ENCODE data around the gene MOB3B.

The MOB3B gene

DNA sequence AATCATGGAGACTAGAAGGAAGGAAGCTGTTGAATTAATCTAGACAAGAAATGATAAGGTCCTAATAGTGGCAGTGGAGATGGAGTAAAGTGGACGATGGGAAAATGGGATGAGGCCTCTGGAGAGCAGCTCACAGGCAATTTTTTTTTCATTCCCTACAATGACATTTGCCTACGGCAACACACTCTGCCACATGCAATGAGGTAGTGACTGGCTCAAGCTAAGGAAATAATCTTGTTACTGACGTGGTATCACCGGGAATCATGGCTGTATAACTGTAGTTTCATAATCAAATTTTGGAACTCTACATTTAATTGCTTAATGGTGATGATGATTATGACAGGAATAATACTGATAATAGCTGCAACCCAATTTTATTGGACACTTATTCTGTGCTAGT lies 12.1 kb upstream of the MOB3B start:
- TF ChIP-seq, protein P1, sequence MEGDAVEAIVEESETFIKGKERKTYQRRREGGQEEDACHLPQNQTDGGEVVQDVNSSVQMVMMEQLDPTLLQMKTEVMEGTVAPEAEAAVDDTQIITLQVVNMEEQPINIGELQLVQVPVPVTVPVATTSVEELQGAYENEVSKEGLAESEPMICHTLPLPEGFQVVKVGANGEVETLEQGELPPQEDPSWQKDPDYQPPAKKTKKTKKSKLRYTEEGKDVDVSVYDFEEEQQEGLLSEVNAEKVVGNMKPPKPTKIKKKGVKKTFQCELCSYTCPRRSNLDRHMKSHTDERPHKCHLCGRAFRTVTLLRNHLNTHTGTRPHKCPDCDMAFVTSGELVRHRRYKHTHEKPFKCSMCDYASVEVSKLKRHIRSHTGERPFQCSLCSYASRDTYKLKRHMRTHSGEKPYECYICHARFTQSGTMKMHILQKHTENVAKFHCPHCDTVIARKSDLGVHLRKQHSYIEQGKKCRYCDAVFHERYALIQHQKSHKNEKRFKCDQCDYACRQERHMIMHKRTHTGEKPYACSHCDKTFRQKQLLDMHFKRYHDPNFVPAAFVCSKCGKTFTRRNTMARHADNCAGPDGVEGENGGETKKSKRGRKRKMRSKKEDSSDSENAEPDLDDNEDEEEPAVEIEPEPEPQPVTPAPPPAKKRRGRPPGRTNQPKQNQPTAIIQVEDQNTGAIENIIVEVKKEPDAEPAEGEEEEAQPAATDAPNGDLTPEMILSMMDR (IDR thresholded peaks at IDR 0.05; ENCODE audit: extremely low read depth, missing control alignments): no peak
- no peak for DNase-seq (ENCODE audit: low spot score)

DNA sequence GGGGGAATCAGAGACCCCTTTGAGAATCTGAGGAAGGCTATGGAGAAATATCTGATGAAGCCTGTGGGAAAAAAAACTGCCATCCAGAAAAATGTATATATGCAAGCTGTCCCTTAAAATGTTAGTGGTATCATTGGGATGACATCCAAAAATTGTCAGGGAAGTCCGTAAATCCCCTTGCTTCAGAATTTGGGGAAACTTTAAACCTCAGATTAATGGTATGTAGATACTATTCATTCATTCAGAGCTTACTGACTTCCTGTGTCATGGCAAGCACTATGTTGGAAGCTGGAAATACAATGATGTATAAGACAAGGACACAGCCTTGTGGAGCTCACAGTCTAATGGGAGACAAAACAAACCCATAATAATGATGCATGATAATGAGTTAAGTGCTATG lies 10.9 kb upstream of the MOB3B start:
- TF ChIP-seq, protein P1 (IDR thresholded peaks at IDR 0.05; ENCODE audit: extremely low read depth, missing control alignments): no peak
- DNase-seq (ENCODE audit: low spot score): no peak

DNA sequence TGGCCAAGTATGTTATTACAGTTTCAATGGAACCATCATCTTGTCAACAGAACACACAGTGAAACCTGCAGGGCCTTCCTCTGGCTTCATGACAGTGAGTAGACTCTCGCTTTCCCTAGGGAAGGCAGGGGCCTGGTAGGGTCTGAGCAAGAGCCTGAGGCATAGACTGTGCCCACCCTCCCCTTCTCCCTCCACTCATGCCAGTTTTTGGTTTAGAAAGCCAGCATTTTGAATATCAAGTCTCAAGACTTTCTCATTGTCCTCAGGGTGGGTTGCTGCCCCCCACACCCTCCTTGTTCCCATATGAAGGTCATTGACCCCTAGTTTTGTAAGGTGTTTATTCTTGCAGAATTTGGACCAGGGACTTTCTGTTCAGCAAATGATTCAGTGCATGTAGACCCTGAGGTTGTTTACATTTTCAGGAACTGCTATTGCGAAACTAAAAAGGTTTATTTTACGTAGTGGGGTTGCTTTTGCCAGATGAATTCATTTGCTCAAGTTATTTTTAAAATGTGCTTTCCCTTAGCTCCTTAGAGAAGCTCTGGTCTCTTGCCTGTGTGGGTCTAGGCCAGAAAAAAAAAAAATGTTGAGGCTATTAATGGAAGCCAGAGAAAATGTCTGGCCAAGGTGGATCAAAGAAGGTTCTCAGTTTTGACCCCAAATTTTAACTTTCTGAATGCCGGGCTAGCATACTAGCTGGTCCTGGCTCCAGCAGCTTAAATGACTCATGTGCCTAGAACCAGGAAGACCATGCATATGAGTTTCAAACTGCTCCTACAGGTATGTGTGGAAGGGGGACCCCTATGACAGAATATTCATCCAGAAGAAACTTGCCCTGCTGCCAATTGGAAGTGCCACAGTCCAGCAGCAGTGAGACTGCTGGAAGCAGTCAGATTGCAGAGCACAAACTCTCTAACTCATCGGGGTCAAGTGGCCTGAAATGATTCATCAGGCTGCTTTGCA lies 10.1 kb upstream of the MOB3B start:
- TF ChIP-seq, protein P1 (IDR thresholded peaks at IDR 0.05; ENCODE audit: extremely low read depth, missing control alignments): no peak
- no peak for DNase-seq (ENCODE audit: low spot score)

DNA sequence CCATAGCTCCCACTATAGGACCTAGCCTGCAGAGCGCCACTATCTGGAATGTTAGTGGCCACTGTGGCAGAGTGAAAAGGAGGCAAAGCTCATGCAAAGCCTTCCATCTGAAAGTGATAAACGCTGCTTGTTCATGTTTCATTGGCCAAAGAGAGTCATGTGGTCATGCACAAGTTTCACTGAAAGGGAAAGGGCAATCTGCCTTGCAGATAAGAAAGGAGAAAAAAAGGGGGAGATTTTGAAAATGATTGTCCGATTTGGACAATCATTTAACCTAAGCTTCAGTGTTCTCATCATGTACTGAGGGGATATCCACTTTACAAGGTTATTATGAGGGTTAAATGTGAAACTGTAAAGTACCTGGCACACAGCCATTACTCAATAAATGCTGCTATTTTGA lies 9.0 kb upstream of the MOB3B start:
- no peak for DNase-seq (ENCODE audit: low spot score)
- TF ChIP-seq, protein P1 (IDR thresholded peaks at IDR 0.05; ENCODE audit: extremely low read depth, missing control alignments): no peak

DNA sequence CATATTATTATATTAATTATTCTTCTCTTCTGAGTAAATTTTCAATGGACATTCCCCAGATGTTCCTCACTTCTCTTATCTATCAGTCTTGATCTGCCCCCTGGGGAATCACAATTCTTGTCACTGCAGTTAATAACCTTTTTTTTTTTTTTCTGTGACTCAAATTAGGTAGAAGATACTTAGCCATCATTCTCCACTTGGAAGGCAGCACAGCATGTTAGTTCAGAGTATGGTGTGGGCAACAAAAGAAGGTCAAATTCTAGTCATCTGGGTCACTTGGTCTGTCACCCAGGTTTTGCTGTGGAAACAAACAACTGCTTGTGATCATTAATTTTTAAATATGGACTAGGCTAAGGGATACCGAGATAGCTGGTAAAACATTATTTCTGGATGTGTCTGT lies 8.1 kb upstream of the MOB3B start:
- TF ChIP-seq, protein P1 (IDR thresholded peaks at IDR 0.05; ENCODE audit: extremely low read depth, missing control alignments): no peak
- DNase-seq (ENCODE audit: low spot score): no peak

DNA sequence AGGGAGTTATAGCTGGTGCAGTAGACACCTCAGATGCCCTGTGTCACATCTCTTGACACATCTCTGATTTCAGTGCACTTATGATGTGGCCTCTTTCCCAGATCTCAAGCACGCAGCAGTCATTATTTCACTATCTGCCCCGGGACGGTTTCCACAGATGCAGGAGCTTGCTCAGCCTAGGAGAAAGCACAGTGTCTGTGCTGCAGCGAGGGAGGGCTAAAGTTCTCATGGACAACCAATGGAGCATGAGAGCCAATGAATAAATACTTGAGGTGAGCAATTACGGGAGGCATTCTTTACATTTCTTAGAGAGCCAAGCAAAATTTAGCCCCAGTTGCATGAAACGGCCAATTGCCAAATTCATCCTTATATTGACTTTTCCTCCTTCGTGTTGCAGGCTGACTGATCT lies 7.4 kb upstream of the MOB3B start:
- TF ChIP-seq, protein P1 (IDR thresholded peaks at IDR 0.05; ENCODE audit: extremely low read depth, missing control alignments): no peak
- DNase-seq (ENCODE audit: low spot score): no peak

DNA sequence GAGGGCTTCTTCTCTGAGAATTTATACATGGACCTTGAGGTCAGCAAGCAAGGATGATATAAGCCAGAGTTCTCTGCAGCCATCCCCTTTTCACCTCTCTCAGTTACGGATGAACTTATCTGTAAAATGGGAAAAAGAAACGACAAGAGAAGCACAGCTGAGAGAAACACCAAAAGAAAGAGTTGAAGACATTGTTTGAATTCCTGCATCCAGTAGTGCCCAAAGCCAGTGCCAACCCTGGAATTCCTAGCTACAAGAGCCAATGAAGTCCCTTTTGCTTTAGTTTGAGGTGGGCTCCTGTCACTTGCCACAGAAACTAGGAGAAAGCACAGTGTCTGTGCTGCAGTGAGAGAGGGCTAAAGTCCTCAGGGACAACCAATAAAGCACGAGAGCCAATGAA lies 6.6 kb upstream of the MOB3B start:
- TF ChIP-seq, protein P1 (IDR thresholded peaks at IDR 0.05; ENCODE audit: extremely low read depth, missing control alignments): no peak
- no peak for DNase-seq (ENCODE audit: low spot score)

Measured in GM20000 (cell line).